ENCODE results near the gene CFI. TPM values are rescaled to one million over a fixed set of nuclear protein-coding genes. Genes with fewer than 3 reads are reported as not detected.

The CFI gene
- total and polyA plus RNA-seq, 2 of the 4 experiments (the other 2 are of a cell fraction) = 0.12 to 0.18 TPM

GRCh38 chr4:109820563-109820962, 18.8 kb upstream of the CFI start:
- ChIA-PET CTCF (interaction anchor here (0.6 kb wide), 1 partner anchor 15 kb away, joined by 3 read pairs; no protein-coding TSS in a partner anchor), POLR2A (ENCODE audit: unreplicated experiment) (no interaction called here)
- H3K27ac ChIP-seq (ENCODE audit: insufficient read depth, low read length) = no peak overlapping the region
- H2BK5ac ChIP-seq (ENCODE audit: low read depth, low read length, poor library complexity, severe bottlenecking) = no peak overlapping the region
- H3K18ac ChIP-seq (ENCODE audit: low read depth, low read length) = no peak overlapping the region
- no peak overlapping the region for H2BK120ac ChIP-seq (ENCODE audit: low read depth, low read length)
- intact Hi-C loops (cut with micrococcal nuclease) (loop anchor here (5.0 to 10.0 kb wide), 2 partner anchors 283 to 996 kb away; no protein-coding TSS in a partner anchor), in situ Hi-C loops (cut with MboI; ENCODE audit: low sequenced_read_pairs) (no loop called here), dilution Hi-C loops (cut with HindIII; ENCODE audit: low sequenced_read_pairs, unreplicated experiment) (no loop called here)
- no TSS peak for BruUV-seq (replicated peaks)
- no peaks in the 10 kb centered on the region for H4K20me1 ChIP-seq (ENCODE audit: insufficient read depth, low read length)
- DNase-seq = no peak
- no peak overlapping the region for H2AK9ac ChIP-seq (replicated peaks; ENCODE audit: low read depth, low read length, poor library complexity)
- H3K4ac ChIP-seq (ENCODE audit: low read depth, low read length) = no peak overlapping the region
- no peaks in the 10 kb centered on the region for H3K27me3 ChIP-seq (ENCODE audit: control insufficient read depth, insufficient read depth, low read length)
- WGBS, 2 experiments (ENCODE audit: extremely low coverage in 2 of 2, insufficient read length in 1 of 2) = 83% methylated on average over 1 of the region's 2 CpGs; no CpG with 5 or more reads in 1 of the 2 experiments
- H3K9me1 ChIP-seq (ENCODE audit: insufficient read depth, low read length) = no peaks in the 10 kb centered on the region
- H3K56ac ChIP-seq (ENCODE audit: extremely low read depth, insufficient read depth, low read length) = no peak overlapping the region
- no peak overlapping the region for H3K14ac ChIP-seq (replicated peaks; ENCODE audit: low read depth, low read length)
- peaks cover 20 to 29% of the 10 kb centered on the region in 2 experiments; a peak in 3 of 4 replicates for H3K79me1 ChIP-seq (ENCODE audit: low read depth in 1 of 2, low read length in 2 of 2)
- H3K36me3 ChIP-seq (ENCODE audit: control insufficient read depth, insufficient read depth, low read length) = peaks cover 12% of the 10 kb centered on the region
- H2AFZ ChIP-seq (replicated peaks; ENCODE audit: low read length, poor library complexity) = no peak overlapping the region
- no peak overlapping the region for H3K9ac ChIP-seq (ENCODE audit: low read depth, low read length)
- ATAC-seq (ENCODE audit: low read depth) = no peak
- H2BK20ac ChIP-seq (ENCODE audit: low read depth, low read length) = no peak overlapping the region
- H3K23ac ChIP-seq (ENCODE audit: low read depth, low read length) = no peak overlapping the region
- H4K91ac ChIP-seq (ENCODE audit: insufficient read depth, low read depth, low read length) = no peak overlapping the region
- H4K8ac ChIP-seq (ENCODE audit: low read depth in 2 of 2, low read length in 2 of 2) = no peak overlapping the region
- no peak overlapping the region for H3K4me2 ChIP-seq (ENCODE audit: low read depth, low read length)
- no peak overlapping the region for H4K5ac ChIP-seq (ENCODE audit: low read depth, low read length)
- 0 out of 2 replicates have a peak, but pooled peaks cover 1% of the 10 kb centered on the region for H3K4me1 ChIP-seq (ENCODE audit: control insufficient read depth, insufficient read depth, low read length)
- H3K9me3 ChIP-seq (ENCODE audit: control insufficient read depth, insufficient read depth, low read length) = no peaks in the 10 kb centered on the region
- H3K4me3 ChIP-seq (ENCODE audit: insufficient read depth, low read depth, low read length) = no peak overlapping the region
- no peak overlapping the region for H2BK15ac ChIP-seq (ENCODE audit: low read depth, low read length)
- H2AK5ac ChIP-seq (ENCODE audit: low read depth, low read length) = no peak overlapping the region
- TF ChIP-seq NFE2L2 (IDR thresholded peaks at IDR 0.05; ENCODE audit: low read depth, low read length) = no peak
- no peak for TF ChIP-seq CTCF (conservative IDR thresholded peaks at IDR 0.05; ENCODE audit: low read depth, low read length)
- TF ChIP-seq RAD21 (IDR thresholded peaks at IDR 0.05; ENCODE audit: low read length) = no peak
- no peak for TF ChIP-seq POLR2A (IDR thresholded peaks at IDR 0.05; ENCODE audit: low read depth, low read length)
- no peak for TF ChIP-seq CHD1 (IDR thresholded peaks at IDR 0.05; ENCODE audit: low read depth, low read length)
- no peak for TF ChIP-seq FOS (IDR thresholded peaks at IDR 0.05; ENCODE audit: low read depth, low read length)
- no peak for TF ChIP-seq MXI1 (IDR thresholded peaks at IDR 0.05; ENCODE audit: borderline replicate concordance, low read depth, low read length)
- TF ChIP-seq USF2 (IDR thresholded peaks at IDR 0.05; ENCODE audit: low read depth, low read length) = no peak
- no peak for TF ChIP-seq RFX5 (IDR thresholded peaks at IDR 0.05; ENCODE audit: low read depth, low read length)
- no peak for TF ChIP-seq RCOR1 (IDR thresholded peaks at IDR 0.05; ENCODE audit: insufficient replicate concordance, low read length)
